ENCODE data around the gene TSEN34.
"Not testable (repeated sequence)": the region's sequence is repeated elsewhere in the genome, so short reads cannot be mapped to it uniquely, and the experiment has no call there.

The TSEN34 gene

GRCh38 chr19:54209058-54209810 is 18.1 kb downstream of the TSEN34 start:
- peak; percentile 57 for DNase-seq (ENCODE audit: low read depth)

- DNase-seq (ENCODE audit: low read depth) = peak; percentile 96
Observed at GRCh38 chr19:54209811-54210494, 18.8 kb downstream of the TSEN34 start.

- no peak for DNase-seq (ENCODE audit: low read depth)
Observed at GRCh38 chr19:54211235-54211634, 20.1 kb downstream of the TSEN34 start.

GRCh38 chr19:54214217-54214616 is 23.1 kb downstream of the TSEN34 start:
- not testable (repeated sequence) for DNase-seq (ENCODE audit: low read depth)

- DNase-seq (ENCODE audit: low read depth) = not testable (repeated sequence)
Observed at GRCh38 chr19:54214734-54215133, 23.6 kb downstream of the TSEN34 start.

GRCh38 chr19:54216869-54217268 is 25.8 kb downstream of the TSEN34 start:
- no peak for DNase-seq (ENCODE audit: low read depth)

- DNase-seq (ENCODE audit: low read depth) = not testable (repeated sequence)
Observed at GRCh38 chr19:54217517-54218247, 26.6 kb downstream of the TSEN34 start.

GRCh38 chr19:54218259-54218658 is 27.2 kb downstream of the TSEN34 start:
- no peak for DNase-seq (ENCODE audit: low read depth)

- no peak for DNase-seq (ENCODE audit: low read depth)
Observed at GRCh38 chr19:54218960-54219661, 28.0 kb downstream of the TSEN34 start.

GRCh38 chr19:54219702-54220101 is 28.6 kb downstream of the TSEN34 start:
- DNase-seq (ENCODE audit: low read depth) = not testable (repeated sequence)

- DNase-seq (ENCODE audit: low read depth) = not testable (repeated sequence)
Observed at GRCh38 chr19:54221947-54222346, 30.8 kb downstream of the TSEN34 start.

GRCh38 chr19:54222474-54223276 is 31.6 kb downstream of the TSEN34 start, which contains the start of gene LILRB3:
Gene LILRB3, minus strand, starts transcription at chr19:54223007. Its CDS starts 31 bp downstream, at chr19:54222976.
- not testable (repeated sequence) for DNase-seq (ENCODE audit: low read depth)

- DNase-seq (ENCODE audit: low read depth) = not testable (repeated sequence)
Observed at GRCh38 chr19:54223277-54223936, 32.3 kb downstream of the TSEN34 start.

GRCh38 chr19:54223937-54224281 is 32.8 kb downstream of the TSEN34 start:
- not testable (repeated sequence) for DNase-seq (ENCODE audit: low read depth)

- DNase-seq (ENCODE audit: low read depth) = not testable (repeated sequence)
Observed at GRCh38 chr19:54224619-54225018, 33.5 kb downstream of the TSEN34 start.

- no peak for DNase-seq (ENCODE audit: low read depth)
Observed at GRCh38 chr19:54229146-54229545, 38.0 kb downstream of the TSEN34 start.

- no peak for DNase-seq (ENCODE audit: low read depth)
Observed at GRCh38 chr19:54230031-54230430, 38.9 kb downstream of the TSEN34 start.

GRCh38 chr19:54231077-54231931 is 40.2 kb downstream of the TSEN34 start:
- DNase-seq (ENCODE audit: low read depth) = peak; percentile 75

GRCh38 chr19:54233941-54234340 is 42.8 kb downstream of the TSEN34 start:
- DNase-seq (ENCODE audit: low read depth) = no peak
